Type B pancreatic cell (in vitro differentiated cells): ENCODE data around the gene SCFD2. TPM values are rescaled to one million over a fixed set of nuclear protein-coding genes. Genes with fewer than 3 reads are reported as not detected.

Source experiments
- DNase-seq: peaks from one replicate; pipeline ENCODE4 v3.0.0; 2021; ENCODE audit warnings: mixed read lengths; ENCODE audit not compliant: unreplicated experiment; ENCODE audit errors: extremely low spot score
- H3K27ac Mint-ChIP-seq: 2 replicates; pipeline ENCODE4 v1.8.0; 2021; ENCODE audit warnings: mild to moderate bottlenecking, mixed read lengths
- H3K27me3 Mint-ChIP-seq: 2 replicates; pipeline ENCODE4 v1.8.0; 2021; ENCODE audit warnings: mixed read lengths
- H3K36me3 Mint-ChIP-seq: 2 replicates; pipeline ENCODE4 v1.8.0; 2021; ENCODE audit warnings: mixed read lengths
- H3K4me1 Mint-ChIP-seq: one replicate; pipeline ENCODE4 v1.8.0; 2021; ENCODE audit warnings: mixed read lengths; ENCODE audit not compliant: unreplicated experiment
- H3K4me3 Mint-ChIP-seq: 2 replicates; pipeline ENCODE4 v1.8.0; 2021; ENCODE audit warnings: mild to moderate bottlenecking, mixed read lengths
- H3K9me3 Mint-ChIP-seq: 2 replicates; pipeline ENCODE4 v1.8.0; 2021; ENCODE audit warnings: mixed read lengths
- CTCF ChIP-seq: fragments of 200-600 bp; sonication (generic); conservative IDR thresholded peaks from 2 replicates; pipeline ENCODE4 v1.5.0; 2021; ENCODE audit warnings: antibody characterized with exemption, mild to moderate bottlenecking
- total RNA-seq: library from RNA; stranded (reverse); gene quantifications from 2 replicates; pipeline ENCODE4 v1.2.1, GENCODE V29; 2021; ENCODE audit warnings: low replicate concordance

SCFD2 gene
- total RNA-seq, 1 donor from 2014 or later: 11.2 TPM

GRCh38 chr4:53152467-53152866 lies 213.4 kb downstream of the SCFD2 start:
- Mint-ChIP-seq H3K27me3 (no peaks in the 10 kb centered on the region), H3K9me3 (no peaks in the 10 kb centered on the region), H3K27ac (no peak overlapping the region), H3K4me1 (peaks cover 13% of the 10 kb centered on the region), H3K36me3 (no peaks in the 10 kb centered on the region), H3K4me3 (no peak overlapping the region)
- TF ChIP-seq CTCF: no peak
- DNase-seq: no peak

- Mint-ChIP-seq H3K4me3 (no peak overlapping the region), H3K27ac (no peak overlapping the region), H3K27me3 (no peaks in the 10 kb centered on the region), H3K9me3 (no peaks in the 10 kb centered on the region), H3K36me3 (no peaks in the 10 kb centered on the region), H3K4me1 (peaks cover 13% of the 10 kb centered on the region)
- no peak for DNase-seq
- no peak for TF ChIP-seq CTCF
Measured at GRCh38 chr4:53151489-53151788, 214.4 kb downstream of the SCFD2 start.

GRCh38 chr4:53150631-53151488 lies 215.0 kb downstream of the SCFD2 start:
- Mint-ChIP-seq H3K36me3 (no peaks in the 10 kb centered on the region), H3K9me3 (no peaks in the 10 kb centered on the region), H3K4me1 (peaks cover 13% of the 10 kb centered on the region), H3K4me3 (no peak overlapping the region), H3K27me3 (no peaks in the 10 kb centered on the region), H3K27ac (no peak overlapping the region)
- DNase-seq: no peak
- no peak for TF ChIP-seq CTCF

- Mint-ChIP-seq H3K36me3 (no peaks in the 10 kb centered on the region), H3K27me3 (no peaks in the 10 kb centered on the region), H3K9me3 (no peaks in the 10 kb centered on the region), H3K27ac (no peak overlapping the region), H3K4me3 (no peak overlapping the region), H3K4me1 (peaks cover 13% of the 10 kb centered on the region)
- no peak for DNase-seq
- no peak for TF ChIP-seq CTCF
Measured at GRCh38 chr4:53147711-53148110, 218.2 kb downstream of the SCFD2 start.

- Mint-ChIP-seq H3K4me3 (no peak overlapping the region), H3K27me3 (no peaks in the 10 kb centered on the region), H3K27ac (no peak overlapping the region), H3K4me1 (peaks cover 13% of the 10 kb centered on the region), H3K36me3 (no peaks in the 10 kb centered on the region), H3K9me3 (no peaks in the 10 kb centered on the region)
- no peak for TF ChIP-seq CTCF
- no peak for DNase-seq
Measured at GRCh38 chr4:53147197-53147596, 218.7 kb downstream of the SCFD2 start.
